Erythroblast (primary cell): Measurements from ENCODE around the gene PCDHB6.
"Not testable (repeated sequence)": the region's sequence is repeated elsewhere in the genome, so short reads cannot be mapped to it uniquely, and the experiment has no call there.

Experiments used
- GATA1 ChIP-seq: IDR thresholded peaks from 2 replicates; pipeline ENCODE4 v1.6.1; 2011; ENCODE audit warnings: low read depth, mild to moderate bottlenecking, control low read depth, low read length, moderate library complexity
- POLR2A ChIP-seq: IDR thresholded peaks from 2 replicates; pipeline ENCODE4 v1.6.1; 2011; ENCODE audit warnings: mild to moderate bottlenecking, low read length

- not testable (repeated sequence) for TF ChIP-seq POLR2A, GATA1
Measured at GRCh38 chr5:141151632-141152031, 1.8 kb downstream of the PCDHB6 start.
